Left lung (tissue), 10 donors: Measurements from ENCODE around the gene TAF1A. TPM values are rescaled to one million over a fixed set of nuclear protein-coding genes. Genes with fewer than 3 reads are reported as not detected.

Source experiments
- ATAC-seq: fragments of 200-7000 bp; cut with Tn5 transposase; one replicate; pipeline ENCODE4 v1.9.1; 2020; ENCODE audit warnings: moderate library complexity
- DNase-seq, 4 donors: peaks; one replicate each; pipeline ENCODE4 v3.0.0-alpha.2; 2013 to 2020
- H3K27ac ChIP-seq, 2 donors: fragments of 200-600 bp; sonication (generic) in 1 of 2; one replicate each; pipeline versions ENCODE4 v1.5.0 to v1.8.0; 2020 to 2021
- H3K27me3 ChIP-seq, 2 donors: fragments of 200-600 bp; sonication (generic) in 1 of 2; one replicate each; pipeline versions ENCODE4 v1.5.0 to v1.8.0; 2020 to 2021
- H3K36me3 ChIP-seq, 2 donors: fragments of 200-600 bp; sonication (generic) in 1 of 2; one replicate each; pipeline versions ENCODE4 v1.5.0 to v1.8.0; 2020 to 2021
- H3K4me1 ChIP-seq, 2 donors: fragments of 200-600 bp; one replicate each; pipeline ENCODE4 v1.8.0; 2021
- H3K4me3 ChIP-seq, 2 donors: fragments of 200-600 bp; sonication (generic) in 1 of 2; one replicate each; pipeline versions ENCODE4 v1.5.0 to v1.8.0; 2020 to 2021; ENCODE audit warnings: mild to moderate bottlenecking in 1 of 2
- H3K9me3 ChIP-seq, 2 donors: fragments of 200-600 bp; sonication (generic) in 1 of 2; one replicate each; pipeline versions ENCODE4 v1.5.0 to v1.8.0; 2020 to 2021
- intact Hi-C, 2 donors: fragments of 100-400 bp; cut with DNase I; formaldehyde crosslinking; loops; one replicate each; pipeline versions ENCODE4 v1.11.2 to v1.14.2; 2022
- polyA plus RNA-seq, 6 donors: library from polyadenylated mRNA; unstranded; fragments of 120-200 nt; gene quantifications; one replicate each; pipeline ENCODE4 v1.2.1, GENCODE V29; 2013; ENCODE audit not compliant: insufficient read length in 6 of 6
- total RNA-seq, 2 donors: library from RNA; stranded (reverse); fragmentation: NEBNext Ultra II Directional; extraction: Animal tissue kit (Norgen Biotek cat#: 25700); gene quantifications; one replicate each; pipeline ENCODE4 v1.2.1, GENCODE V29; 2021
- TF ChIP-seq, protein P1 (sequence below), 2 donors: fragments of 200-600 bp; sonication (generic) in 1 of 2; IDR thresholded peaks; one replicate each; pipeline versions ENCODE4 v1.5.0 to v1.8.0; 2021; ENCODE audit warnings: antibody characterized with exemption in 2 of 2
- donor health status: DM: no; HTN: yes; CAD: no.
- donor health status: DM: no; HTN: no; CAD: no.

Gene TAF1A
- total and polyA plus RNA-seq, 8 donors = 6.1 to 23.2 (median 18.8) TPM

DNA sequence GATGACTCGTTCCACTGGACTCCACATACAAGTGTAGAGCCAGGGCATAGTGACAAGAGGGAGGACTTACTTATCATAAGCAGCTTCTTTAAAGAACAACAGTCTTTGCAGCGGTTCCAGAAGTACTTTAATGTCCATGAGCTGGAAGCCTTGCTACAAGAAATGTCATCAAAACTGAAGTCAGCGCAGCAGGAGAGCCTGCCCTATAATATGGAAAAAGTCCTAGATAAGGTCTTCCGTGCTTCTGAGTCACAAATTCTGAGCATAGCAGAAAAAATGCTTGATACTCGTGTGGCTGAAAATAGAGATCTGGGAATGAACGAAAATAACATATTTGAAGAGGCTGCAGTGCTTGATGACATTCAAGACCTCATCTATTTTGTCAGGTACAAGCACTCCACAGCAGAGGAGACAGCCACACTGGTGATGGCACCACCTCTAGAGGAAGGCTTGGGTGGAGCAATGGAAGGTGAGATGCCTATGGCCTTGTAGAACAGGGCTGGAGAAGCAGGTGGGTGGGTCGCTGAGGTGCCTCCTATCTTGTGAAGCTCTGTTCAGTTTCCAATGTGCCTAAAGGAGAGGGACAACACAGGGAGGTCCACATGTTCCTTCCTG is 40.3 kb upstream of the TAF1A start:
- TF ChIP-seq, protein P1, sequence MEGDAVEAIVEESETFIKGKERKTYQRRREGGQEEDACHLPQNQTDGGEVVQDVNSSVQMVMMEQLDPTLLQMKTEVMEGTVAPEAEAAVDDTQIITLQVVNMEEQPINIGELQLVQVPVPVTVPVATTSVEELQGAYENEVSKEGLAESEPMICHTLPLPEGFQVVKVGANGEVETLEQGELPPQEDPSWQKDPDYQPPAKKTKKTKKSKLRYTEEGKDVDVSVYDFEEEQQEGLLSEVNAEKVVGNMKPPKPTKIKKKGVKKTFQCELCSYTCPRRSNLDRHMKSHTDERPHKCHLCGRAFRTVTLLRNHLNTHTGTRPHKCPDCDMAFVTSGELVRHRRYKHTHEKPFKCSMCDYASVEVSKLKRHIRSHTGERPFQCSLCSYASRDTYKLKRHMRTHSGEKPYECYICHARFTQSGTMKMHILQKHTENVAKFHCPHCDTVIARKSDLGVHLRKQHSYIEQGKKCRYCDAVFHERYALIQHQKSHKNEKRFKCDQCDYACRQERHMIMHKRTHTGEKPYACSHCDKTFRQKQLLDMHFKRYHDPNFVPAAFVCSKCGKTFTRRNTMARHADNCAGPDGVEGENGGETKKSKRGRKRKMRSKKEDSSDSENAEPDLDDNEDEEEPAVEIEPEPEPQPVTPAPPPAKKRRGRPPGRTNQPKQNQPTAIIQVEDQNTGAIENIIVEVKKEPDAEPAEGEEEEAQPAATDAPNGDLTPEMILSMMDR (IDR thresholded peaks at IDR 0.05) = no peak
- Histone ChIP-seq H3K27me3 (no peaks in the 10 kb centered on the region), H3K27ac (no peak overlapping the region), H3K4me1 (no peaks in the 10 kb centered on the region), H3K9me3 (no peaks in the 10 kb centered on the region), H3K36me3 (peaks cover 0 to 84% of the 10 kb centered on the region in 2 donors), H3K4me3 (no peak overlapping the region)
- no peak for ATAC-seq
- intact Hi-C loops = loop anchor here in 1 of 2 donors (5.0 kb wide), 1 partner anchor 163 kb away; no protein-coding TSS in a partner anchor
- DNase-seq = no peak

DNA sequence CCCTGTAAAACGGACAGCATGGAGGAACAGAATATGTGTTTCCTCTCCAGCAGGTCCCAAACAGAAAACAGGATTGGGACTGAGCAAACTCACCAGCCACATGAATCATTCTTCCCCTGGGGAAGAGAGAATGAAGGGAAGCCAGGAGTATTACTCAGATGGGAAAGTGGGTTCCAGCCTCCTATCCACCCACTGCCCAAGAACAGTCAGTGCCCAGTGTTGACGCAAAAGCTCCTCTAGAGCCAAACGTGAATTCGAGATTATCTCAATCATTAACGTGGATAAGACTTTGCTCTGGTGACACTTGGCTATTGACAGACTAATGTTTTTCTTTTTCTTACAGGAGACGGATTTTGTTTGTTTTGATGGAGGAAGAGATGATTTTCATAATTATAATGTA is 37.5 kb upstream of the TAF1A start:
- Histone ChIP-seq H3K4me1 (no peaks in the 10 kb centered on the region), H3K9me3 (no peaks in the 10 kb centered on the region), H3K36me3 (peaks cover 7 to 79% of the 10 kb centered on the region in 2 donors), H3K27ac (no peak overlapping the region), H3K27me3 (no peaks in the 10 kb centered on the region), H3K4me3 (no peak overlapping the region)
- DNase-seq = no peak
- intact Hi-C loops = no loop called here
- ATAC-seq = no peak
- TF ChIP-seq, protein P1 (IDR thresholded peaks at IDR 0.05) = no peak

DNA sequence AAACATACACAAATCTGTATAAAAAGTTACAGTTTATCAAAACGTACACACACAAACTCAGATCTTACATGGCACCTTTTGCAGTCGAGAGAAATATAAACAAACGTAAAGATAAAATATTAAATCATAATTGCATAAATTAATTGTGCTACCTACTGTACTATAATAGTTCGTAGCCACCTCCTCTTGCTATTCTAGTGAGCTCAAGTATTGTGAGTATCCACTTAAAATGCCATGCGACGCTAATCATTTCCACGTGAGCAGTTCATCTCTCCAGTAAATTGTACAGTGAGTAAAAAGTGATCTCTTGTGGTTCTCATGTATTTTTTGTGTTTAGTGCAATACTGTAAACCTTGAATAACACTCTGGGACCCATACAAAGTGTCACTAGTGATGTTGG is 34.5 kb upstream of the TAF1A start:
- Histone ChIP-seq H3K4me1 (peaks cover 0 to 4% of the 10 kb centered on the region in 2 donors), H3K36me3 (peaks cover 7 to 56% of the 10 kb centered on the region in 2 donors), H3K9me3 (no peaks in the 10 kb centered on the region), H3K27ac (no peak overlapping the region), H3K27me3 (no peaks in the 10 kb centered on the region), H3K4me3 (no peak overlapping the region)
- TF ChIP-seq, protein P1 (IDR thresholded peaks at IDR 0.05) = no peak
- intact Hi-C loops = no loop called here
- DNase-seq (no peak), ATAC-seq (no peak)

DNA sequence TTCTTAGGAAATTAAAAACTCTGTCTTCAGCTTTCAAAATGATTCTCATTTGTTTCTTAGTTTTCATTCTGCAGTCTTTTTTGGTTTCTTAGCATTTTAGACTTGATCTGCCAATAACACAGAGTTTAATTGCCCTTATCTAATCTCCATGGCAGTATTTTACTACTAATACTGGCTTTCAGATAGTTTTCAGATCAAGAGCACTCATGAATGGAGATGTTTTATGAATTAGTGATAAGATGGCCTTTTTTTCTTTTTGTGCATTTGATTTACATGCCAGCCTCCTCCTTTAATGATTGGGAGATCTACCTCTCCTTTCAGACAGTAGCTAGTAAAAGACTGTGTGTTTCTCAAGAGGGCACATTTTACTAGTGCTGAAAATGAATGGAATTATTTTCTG is 33.7 kb upstream of the TAF1A start:
- intact Hi-C loops = no loop called here
- no peak for ATAC-seq
- peaks cover 7 to 49% of the 10 kb centered on the region in 2 donors for H3K36me3 ChIP-seq

DNA sequence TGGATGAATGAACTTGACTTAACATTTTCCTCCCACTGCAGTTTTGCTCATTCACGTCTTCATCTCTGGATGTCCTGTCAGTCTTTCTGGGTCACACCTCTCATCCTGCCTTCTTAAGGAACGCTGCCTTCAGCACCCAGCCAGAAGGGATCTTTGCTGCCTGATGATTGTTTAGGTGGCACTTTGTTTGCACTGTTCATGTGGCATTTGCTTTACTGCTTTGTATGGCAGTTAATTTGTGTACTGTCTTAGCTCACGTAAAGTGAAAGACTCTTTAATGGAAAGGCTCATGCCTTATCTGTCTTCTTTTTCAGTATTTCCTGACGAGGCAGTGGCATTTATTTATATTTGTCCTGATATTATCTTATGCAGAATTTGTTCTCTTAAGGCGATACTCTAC is 33.0 kb upstream of the TAF1A start:
- intact Hi-C loops = no loop called here

More for the DNA sequence above, 33.7 kb upstream of the TAF1A start:
- H3K4me3 ChIP-seq = no peak overlapping the region
- TF ChIP-seq, protein P1 (IDR thresholded peaks at IDR 0.05) = no peak
- no peaks in the 10 kb centered on the region for H3K9me3 ChIP-seq
- no peak for DNase-seq
- H3K27me3 ChIP-seq = no peaks in the 10 kb centered on the region
- H3K4me1 ChIP-seq = peaks cover 0 to 10% of the 10 kb centered on the region in 2 donors
- H3K27ac ChIP-seq = no peak overlapping the region

More for the DNA sequence above, 33.0 kb upstream of the TAF1A start:
- peaks cover 0 to 10% of the 10 kb centered on the region in 2 donors for H3K4me1 ChIP-seq
- peaks cover 7 to 42% of the 10 kb centered on the region in 2 donors for H3K36me3 ChIP-seq
- no peaks in the 10 kb centered on the region for H3K9me3 ChIP-seq
- H3K4me3 ChIP-seq = no peak overlapping the region
- TF ChIP-seq, protein P1 (IDR thresholded peaks at IDR 0.05) = no peak
- DNase-seq (no peak), ATAC-seq (no peak)
- no peak overlapping the region for H3K27ac ChIP-seq
- no peaks in the 10 kb centered on the region for H3K27me3 ChIP-seq
